ENCODE results near the gene DLK1. TPM values are rescaled to one million over a fixed set of nuclear protein-coding genes. Genes with fewer than 3 reads are reported as not detected.

The DLK1 gene
- total RNA-seq, 2 experiments from 2014 or later: not detected

DNA sequence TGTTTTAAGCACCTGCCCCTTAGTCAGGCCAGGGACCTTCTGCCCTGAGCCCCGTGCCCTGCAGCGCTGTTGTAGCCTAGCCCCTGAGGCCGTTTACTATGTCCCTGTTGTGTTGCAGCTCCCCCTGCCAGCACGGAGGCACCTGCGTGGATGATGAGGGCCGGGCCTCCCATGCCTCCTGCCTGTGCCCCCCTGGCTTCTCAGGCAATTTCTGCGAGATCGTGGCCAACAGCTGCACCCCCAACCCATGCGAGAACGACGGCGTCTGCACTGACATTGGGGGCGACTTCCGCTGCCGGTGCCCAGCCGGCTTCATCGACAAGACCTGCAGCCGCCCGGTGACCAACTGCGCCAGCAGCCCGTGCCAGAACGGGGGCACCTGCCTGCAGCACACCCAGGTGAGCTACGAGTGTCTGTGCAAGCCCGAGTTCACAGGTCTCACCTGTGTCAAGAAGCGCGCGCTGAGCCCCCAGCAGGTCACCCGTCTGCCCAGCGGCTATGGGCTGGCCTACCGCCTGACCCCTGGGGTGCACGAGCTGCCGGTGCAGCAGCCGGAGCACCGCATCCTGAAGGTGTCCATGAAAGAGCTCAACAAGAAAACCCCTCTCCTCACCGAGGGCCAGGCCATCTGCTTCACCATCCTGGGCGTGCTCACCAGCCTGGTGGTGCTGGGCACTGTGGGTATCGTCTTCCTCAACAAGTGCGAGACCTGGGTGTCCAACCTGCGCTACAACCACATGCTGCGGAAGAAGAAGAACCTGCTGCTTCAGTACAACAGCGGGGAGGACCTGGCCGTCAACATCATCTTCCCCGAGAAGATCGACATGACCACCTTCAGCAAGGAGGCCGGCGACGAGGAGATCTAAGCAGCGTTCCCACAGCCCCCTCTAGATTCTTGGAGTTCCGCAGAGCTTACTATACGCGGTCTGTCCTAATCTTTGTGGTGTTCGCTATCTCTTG lies 7.6 kb downstream of the DLK1 start:
- Histone ChIP-seq H3K36me3 (ENCODE audit: insufficient read depth, low read length) (no peaks in the 10 kb centered on the region), H3K27ac (ENCODE audit: low read depth, low read length, poor library complexity, severe bottlenecking) (no peak overlapping the region), H3K79me2 (ENCODE audit: insufficient read depth, low read depth, low read length) (no peaks in the 10 kb centered on the region), H2AFZ (ENCODE audit: low read length) (no peak overlapping the region), H3K4me2 (ENCODE audit: low read length) (no peak overlapping the region), H3K4me3 (ENCODE audit: low read depth, low read length, poor library complexity, severe bottlenecking) (no peak overlapping the region), H3K9me3 (ENCODE audit: low read length) (no peaks in the 10 kb centered on the region), H3K4me1 (ENCODE audit: insufficient read depth, low read length, poor library complexity, severe bottlenecking) (no peaks in the 10 kb centered on the region), H4K20me1 (ENCODE audit: insufficient read depth, low read length) (no peaks in the 10 kb centered on the region), H3K9me2 (ENCODE audit: insufficient read depth, low read length) (no peaks in the 10 kb centered on the region)
- no peak for DNase-seq (ENCODE audit: low spot score)
- BruUV-seq (replicated peaks): no TSS peak
- intact Hi-C loops (cut with micrococcal nuclease; ENCODE audit: unreplicated experiment): no loop called here
- TF ChIP-seq EZH2phosphoT487 (IDR thresholded peaks at IDR 0.05; ENCODE audit: borderline replicate concordance, low read depth, low read length): no peak
- TF ChIP-seq, protein P1, sequence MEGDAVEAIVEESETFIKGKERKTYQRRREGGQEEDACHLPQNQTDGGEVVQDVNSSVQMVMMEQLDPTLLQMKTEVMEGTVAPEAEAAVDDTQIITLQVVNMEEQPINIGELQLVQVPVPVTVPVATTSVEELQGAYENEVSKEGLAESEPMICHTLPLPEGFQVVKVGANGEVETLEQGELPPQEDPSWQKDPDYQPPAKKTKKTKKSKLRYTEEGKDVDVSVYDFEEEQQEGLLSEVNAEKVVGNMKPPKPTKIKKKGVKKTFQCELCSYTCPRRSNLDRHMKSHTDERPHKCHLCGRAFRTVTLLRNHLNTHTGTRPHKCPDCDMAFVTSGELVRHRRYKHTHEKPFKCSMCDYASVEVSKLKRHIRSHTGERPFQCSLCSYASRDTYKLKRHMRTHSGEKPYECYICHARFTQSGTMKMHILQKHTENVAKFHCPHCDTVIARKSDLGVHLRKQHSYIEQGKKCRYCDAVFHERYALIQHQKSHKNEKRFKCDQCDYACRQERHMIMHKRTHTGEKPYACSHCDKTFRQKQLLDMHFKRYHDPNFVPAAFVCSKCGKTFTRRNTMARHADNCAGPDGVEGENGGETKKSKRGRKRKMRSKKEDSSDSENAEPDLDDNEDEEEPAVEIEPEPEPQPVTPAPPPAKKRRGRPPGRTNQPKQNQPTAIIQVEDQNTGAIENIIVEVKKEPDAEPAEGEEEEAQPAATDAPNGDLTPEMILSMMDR (conservative IDR thresholded peaks at IDR 0.05; ENCODE audit: low read length): no peak
- CTCF ChIA-PET (ENCODE audit: unreplicated experiment): no interaction called here
- POLR2A ChIA-PET: no interaction called here

DNA sequence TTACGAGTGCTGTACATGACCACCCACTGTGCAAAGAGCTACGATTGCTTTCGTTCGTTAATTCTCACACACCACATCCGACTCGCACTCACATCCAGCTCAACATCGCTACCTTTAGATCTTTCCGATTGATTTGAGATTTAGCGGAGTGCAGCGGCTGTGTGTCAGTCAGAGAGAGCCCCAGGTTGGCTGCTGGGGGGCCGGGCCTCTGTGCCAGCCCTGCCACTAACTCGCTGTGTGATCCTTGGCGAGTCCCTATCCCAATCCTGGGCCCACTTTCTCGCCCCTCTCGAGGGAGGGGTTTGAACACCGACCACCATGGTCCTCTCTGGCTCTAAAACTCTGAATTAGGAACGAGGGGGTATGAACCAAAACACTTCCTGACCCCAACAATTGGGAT lies 8.6 kb downstream of the DLK1 start:
- no peak overlapping the region for H2AFZ ChIP-seq (ENCODE audit: low read length)
- POLR2A ChIA-PET: no interaction called here
- H3K4me3 ChIP-seq (ENCODE audit: low read depth, low read length, poor library complexity, severe bottlenecking): no peak overlapping the region
- no peaks in the 10 kb centered on the region for H3K4me1 ChIP-seq (ENCODE audit: insufficient read depth, low read length, poor library complexity, severe bottlenecking)
- TF ChIP-seq, protein P1 (conservative IDR thresholded peaks at IDR 0.05; ENCODE audit: low read length): no peak
- TF ChIP-seq EZH2phosphoT487 (IDR thresholded peaks at IDR 0.05; ENCODE audit: borderline replicate concordance, low read depth, low read length): no peak
- no peak for DNase-seq (ENCODE audit: low spot score)
- no peak overlapping the region for H3K27ac ChIP-seq (ENCODE audit: low read depth, low read length, poor library complexity, severe bottlenecking)
- no TSS peak for BruUV-seq (replicated peaks)
- H3K4me2 ChIP-seq (ENCODE audit: low read length): no peak overlapping the region
- intact Hi-C loops (cut with micrococcal nuclease; ENCODE audit: unreplicated experiment): no loop called here
- CTCF ChIA-PET (ENCODE audit: unreplicated experiment): no interaction called here
- H3K79me2 ChIP-seq (ENCODE audit: insufficient read depth, low read depth, low read length): no peaks in the 10 kb centered on the region
- H3K9me3 ChIP-seq (ENCODE audit: low read length): no peaks in the 10 kb centered on the region
- no peaks in the 10 kb centered on the region for H3K36me3 ChIP-seq (ENCODE audit: insufficient read depth, low read length)
- H3K9me2 ChIP-seq (ENCODE audit: insufficient read depth, low read length): no peaks in the 10 kb centered on the region
- no peaks in the 10 kb centered on the region for H4K20me1 ChIP-seq (ENCODE audit: insufficient read depth, low read length)

Data from OCI-LY7 (cell line).